NOMO-1 treated with DMSO at 0.1 percent for 48 hours (cell line): ENCODE measurements around the gene CHCHD4.

Experiments used
- DNase-seq: peaks from one replicate; lab custom pipeline; 2025; ENCODE audit not compliant: unreplicated experiment; lab: John Stamatoyannopoulos, UW

Gene CHCHD4

DNA sequence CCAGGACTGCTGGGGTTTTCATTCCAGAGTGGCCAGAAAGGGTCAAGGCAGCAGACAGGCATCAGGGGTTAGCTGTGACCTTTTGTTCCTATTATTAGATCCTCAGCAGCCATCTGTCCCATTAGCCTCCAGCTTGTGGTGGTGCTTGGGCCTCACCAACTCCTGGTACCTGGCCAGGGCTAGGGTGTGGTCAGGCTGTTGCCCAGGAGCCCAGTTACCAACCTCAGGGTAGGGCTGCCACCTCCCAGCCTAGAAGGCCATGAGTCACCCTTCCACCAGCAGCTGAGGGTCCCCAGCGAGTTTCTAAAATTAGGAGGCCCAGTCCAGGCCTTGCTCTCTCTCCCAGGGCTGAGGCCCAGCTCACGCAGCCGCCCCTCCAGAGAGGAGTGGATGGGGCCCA, 12.3 kb upstream of the CHCHD4 start:
- DNase-seq: no peak

DNA sequence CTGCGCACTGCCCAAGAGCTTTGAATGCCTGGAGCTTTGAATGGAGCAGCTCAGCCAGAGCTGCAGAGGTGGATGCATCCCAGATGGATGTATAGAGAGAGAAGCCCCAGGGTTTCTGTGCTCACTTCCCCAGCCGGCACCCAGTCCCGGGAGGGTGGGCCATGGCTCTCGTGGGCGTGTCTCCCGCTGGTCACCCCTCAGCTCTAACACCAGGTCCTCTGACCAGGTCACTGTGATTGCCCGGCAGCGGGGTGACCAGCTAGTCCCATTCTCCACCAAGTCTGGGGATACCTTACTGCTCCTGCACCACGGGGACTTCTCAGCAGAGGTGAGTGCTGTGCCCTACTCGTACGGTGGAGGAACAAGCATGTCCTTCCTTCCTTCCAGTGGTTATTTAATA, 10.9 kb upstream of the CHCHD4 start:
- DNase-seq: no peak

DNA sequence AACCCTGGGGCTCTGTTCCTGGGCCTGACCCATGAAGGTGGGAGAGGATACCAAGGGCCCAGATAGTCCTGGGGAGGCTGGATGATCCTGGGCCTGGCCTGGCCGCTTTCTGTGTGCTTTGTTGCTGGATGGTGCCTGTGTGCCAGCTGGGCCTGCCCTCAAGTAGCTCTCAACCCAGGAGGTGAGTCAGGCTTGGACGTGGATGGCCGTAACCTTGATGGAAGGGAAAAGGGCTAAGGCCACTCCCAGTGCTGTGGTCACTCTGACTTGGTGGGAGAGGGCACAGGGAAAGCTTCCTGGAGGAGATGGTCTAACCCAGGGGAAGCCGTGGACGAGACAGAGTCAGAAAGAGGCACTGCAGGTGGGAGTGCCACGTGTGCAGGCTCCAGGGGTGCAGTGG, 9.6 kb upstream of the CHCHD4 start:
- no peak for DNase-seq

DNA sequence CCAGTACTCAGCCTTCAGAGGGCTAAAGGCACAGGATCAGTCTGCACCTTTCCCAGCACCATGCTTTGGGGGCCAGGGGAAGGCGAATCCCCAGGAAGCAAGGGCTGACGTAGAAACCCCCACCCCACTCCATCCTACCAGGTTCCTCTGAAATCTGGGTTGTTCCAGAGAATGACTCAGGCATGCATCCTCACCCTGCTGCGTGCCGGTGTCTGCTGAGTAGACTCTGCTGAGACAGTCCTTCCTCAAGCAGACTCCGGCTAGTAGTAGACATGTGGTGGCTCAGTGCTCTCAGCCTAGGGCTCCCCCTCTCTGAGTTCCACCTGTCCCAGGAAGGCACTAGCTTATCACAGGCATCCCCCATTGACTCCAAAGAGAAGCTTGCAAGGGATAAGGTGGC, 9.2 kb upstream of the CHCHD4 start:
- no peak for DNase-seq

GRCh38 chr3:14133188-14133800, 8.6 kb upstream of the CHCHD4 start:
- no peak for DNase-seq

GRCh38 chr3:14132689-14133088, 8.0 kb upstream of the CHCHD4 start:
- DNase-seq: no peak

- DNase-seq: no peak
Measured at GRCh38 chr3:14132120-14132519, 7.5 kb upstream of the CHCHD4 start.

- DNase-seq: no peak
Measured at GRCh38 chr3:14131134-14131533, 6.5 kb upstream of the CHCHD4 start.

GRCh38 chr3:14130707-14131106, 6.0 kb upstream of the CHCHD4 start:
- DNase-seq: no peak

DNA sequence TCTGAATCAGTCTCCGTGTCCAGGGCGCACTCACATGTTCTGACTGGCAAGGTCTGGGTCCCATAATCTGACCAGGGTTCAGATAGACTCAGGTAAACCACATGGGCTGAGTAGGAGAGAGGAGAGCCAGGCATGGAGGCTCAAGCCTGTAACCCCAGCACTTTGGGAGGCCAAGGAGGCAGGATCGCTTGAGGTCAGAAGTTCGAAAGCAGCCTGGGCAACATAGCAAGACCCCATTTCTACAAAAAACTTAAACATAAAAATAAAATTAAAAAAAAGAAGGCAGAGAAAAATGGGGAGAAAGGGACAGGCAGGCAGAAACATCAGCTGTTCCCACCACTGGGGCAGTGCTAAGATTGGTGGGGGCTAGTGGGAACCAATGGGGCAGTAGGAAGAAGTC, 5.6 kb upstream of the CHCHD4 start:
- no peak for DNase-seq

DNA sequence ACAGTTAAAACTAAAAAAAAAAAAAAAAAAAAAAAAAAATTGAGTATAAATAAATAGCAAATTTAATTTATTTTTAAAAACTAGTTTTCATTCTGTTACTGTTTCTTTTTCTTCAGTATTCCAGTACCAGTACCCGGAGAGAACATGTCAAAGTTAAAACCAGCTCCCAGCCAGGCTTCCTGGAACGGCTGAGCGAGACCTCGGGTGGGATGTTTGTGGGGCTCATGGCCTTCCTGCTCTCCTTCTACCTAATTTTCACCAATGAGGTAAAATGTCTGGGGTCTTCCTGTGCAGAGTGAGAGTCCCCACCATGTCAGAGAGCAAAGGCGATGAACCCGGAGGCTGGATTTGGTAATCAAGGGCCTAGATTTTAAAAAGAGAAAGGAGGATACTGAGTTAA, 4.6 kb upstream of the CHCHD4 start:
- no peak for DNase-seq

- no peak for DNase-seq
Measured at GRCh38 chr3:14128724-14129123, 4.1 kb upstream of the CHCHD4 start.

- DNase-seq: no peak
Measured at GRCh38 chr3:14127516-14128161, 3.0 kb upstream of the CHCHD4 start.

GRCh38 chr3:14126887-14127505, 2.3 kb upstream of the CHCHD4 start:
- no peak for DNase-seq

DNA sequence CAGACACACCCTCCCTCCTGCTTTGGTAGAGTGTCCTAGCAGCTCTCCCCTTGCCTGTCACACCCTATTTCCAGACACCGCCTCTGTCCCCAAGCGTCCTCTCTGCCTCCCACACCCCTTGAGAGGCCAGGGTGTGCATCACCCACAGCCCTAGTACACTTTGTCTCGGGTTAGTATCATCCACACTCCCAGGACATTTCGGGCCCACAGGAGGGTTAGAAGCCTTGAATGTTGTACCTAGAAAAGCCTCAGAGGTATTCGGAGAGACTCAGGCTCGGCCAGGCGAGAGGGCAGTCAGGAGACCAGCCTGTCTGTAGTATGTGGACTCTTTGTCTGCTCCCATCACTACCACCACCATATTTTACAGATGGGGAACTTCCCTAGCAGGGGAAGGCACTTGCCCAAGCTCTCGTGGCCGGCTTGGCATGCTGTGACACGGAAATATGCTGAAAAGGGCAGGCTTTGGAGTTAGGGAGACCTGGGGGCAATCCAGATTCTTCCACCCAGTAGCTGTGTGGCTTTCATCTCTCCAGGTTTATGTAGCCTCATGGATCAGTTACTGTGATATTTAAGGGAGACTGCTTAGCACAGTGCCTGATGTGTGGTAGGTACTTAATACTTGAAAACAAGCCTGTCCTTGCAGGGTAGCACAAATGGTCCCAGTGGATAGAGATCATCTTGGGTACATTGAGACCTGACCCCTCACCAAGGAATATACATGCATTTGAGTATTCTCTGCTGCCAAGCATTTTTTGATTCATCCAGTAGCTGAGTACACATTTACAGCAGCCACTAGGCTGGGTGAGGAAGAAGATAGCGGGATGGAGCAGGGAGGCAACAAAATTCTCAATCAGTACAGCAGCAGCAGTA, 1.6 kb upstream of the CHCHD4 start:
- no peak for DNase-seq

GRCh38 chr3:14125193-14126016, 735 bp upstream of the CHCHD4 start:
- DNase-seq: peak; percentile 36

- DNase-seq: peak; percentile 81
Measured at GRCh38 chr3:14124223-14124614, 451 bp downstream of the CHCHD4 start.

- DNase-seq: no peak
Measured at GRCh38 chr3:14123308-14124222, 1.1 kb downstream of the CHCHD4 start.

DNA sequence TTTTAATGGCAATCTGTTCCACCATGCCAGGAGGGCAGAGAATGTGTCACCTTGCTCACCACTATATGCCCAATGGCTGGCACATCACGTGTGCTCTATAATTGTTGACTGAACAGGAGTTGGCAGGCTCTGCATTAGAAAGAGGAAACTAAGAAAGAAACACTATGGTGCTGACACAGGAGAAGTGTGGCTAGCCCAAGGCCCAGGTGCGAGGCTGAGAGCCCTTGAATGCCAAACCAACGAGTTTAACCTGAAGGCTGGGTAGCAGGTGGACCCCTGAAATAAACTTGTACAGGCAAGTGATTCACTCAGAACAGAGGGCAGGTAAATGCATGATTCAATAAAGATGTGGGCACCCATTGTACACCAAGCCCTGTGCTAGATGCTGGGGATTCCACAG, 2.4 kb downstream of the CHCHD4 start:
- no peak for DNase-seq

- DNase-seq: no peak
Measured at GRCh38 chr3:14121859-14122258, 2.8 kb downstream of the CHCHD4 start.
